ENCODE results near the gene ACSS3. TPM values are rescaled to one million over a fixed set of nuclear protein-coding genes. Genes with fewer than 3 reads are reported as not detected.

The ACSS3 gene
- total RNA-seq, 6 experiments from 2014 or later: 39.7 to 112 (median 56.5) TPM

DNA sequence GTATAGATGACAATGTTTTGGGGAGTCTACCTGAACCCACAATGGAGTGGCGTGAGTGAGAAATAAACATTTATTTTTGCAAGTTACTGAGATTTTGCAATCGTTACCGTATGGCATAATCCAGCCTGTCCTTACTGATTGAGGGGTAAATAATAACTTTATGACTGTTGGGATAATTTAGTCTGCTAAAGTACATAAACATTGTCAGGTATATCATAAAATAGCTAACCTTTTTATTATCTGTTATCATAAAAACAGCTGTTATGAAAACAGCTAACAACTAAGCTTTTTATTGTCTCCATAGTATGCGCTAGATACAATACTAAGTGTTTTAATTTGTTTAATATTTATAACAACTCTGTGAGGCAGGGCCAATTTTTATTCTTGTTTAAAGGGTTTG is 10.3 kb downstream of the ACSS3 start:
- WGBS (ENCODE audit: insufficient coverage, low coverage, low lambda C conversion rate, missing lambda C conversion rate): 61% methylated on average over 4 of the region's 4 CpGs
- Histone ChIP-seq H3K9me3 (no peaks in the 10 kb centered on the region), H3K27me3 (no peaks in the 10 kb centered on the region), H3K4me3 (no peak overlapping the region), H3K4me1 (peaks cover 0 to 27% (median 12%) of the 10 kb centered on the region in 4 donors), H3K36me3 (no peaks in the 10 kb centered on the region), H3K27ac (peak overlapping the region in 1 of 3 donors; percentile 6)
- TF ChIP-seq POLR2A (IDR thresholded peaks at IDR 0.05): no peak
- TF ChIP-seq, protein P1, sequence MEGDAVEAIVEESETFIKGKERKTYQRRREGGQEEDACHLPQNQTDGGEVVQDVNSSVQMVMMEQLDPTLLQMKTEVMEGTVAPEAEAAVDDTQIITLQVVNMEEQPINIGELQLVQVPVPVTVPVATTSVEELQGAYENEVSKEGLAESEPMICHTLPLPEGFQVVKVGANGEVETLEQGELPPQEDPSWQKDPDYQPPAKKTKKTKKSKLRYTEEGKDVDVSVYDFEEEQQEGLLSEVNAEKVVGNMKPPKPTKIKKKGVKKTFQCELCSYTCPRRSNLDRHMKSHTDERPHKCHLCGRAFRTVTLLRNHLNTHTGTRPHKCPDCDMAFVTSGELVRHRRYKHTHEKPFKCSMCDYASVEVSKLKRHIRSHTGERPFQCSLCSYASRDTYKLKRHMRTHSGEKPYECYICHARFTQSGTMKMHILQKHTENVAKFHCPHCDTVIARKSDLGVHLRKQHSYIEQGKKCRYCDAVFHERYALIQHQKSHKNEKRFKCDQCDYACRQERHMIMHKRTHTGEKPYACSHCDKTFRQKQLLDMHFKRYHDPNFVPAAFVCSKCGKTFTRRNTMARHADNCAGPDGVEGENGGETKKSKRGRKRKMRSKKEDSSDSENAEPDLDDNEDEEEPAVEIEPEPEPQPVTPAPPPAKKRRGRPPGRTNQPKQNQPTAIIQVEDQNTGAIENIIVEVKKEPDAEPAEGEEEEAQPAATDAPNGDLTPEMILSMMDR (IDR thresholded peaks at IDR 0.05): no peak
- DNase-seq: no peak
- no peak for ATAC-seq
- intact Hi-C loops (cut with DNase I): no loop called here

DNA sequence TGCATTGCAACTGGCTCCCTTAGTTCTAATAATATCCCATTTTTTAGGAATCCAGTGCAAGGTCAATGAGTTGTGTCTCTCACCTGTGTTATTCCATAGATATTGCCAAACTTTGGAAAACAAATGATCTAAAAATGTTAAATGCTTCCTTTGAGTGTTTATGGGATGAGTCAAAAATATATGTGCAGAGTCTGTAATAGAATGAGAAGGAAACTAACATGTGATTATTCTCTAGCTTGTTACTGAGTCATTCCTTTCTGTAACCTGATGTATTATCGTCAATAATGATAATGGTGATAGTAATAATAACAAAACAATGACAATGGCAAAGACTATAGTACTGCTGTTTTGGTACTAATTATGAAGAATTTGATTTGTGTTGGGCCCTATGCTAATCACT is 11.5 kb downstream of the ACSS3 start:
- ATAC-seq: no peak
- H3K27ac ChIP-seq: no peak overlapping the region
- WGBS (ENCODE audit: insufficient coverage, low coverage, low lambda C conversion rate, missing lambda C conversion rate): 77% methylated on average over 1 of the region's 1 CpG
- no peak for DNase-seq
- no peaks in the 10 kb centered on the region for H3K27me3 ChIP-seq
- TF ChIP-seq, protein P1 (IDR thresholded peaks at IDR 0.05): no peak
- no peak for TF ChIP-seq POLR2A (IDR thresholded peaks at IDR 0.05)
- peaks cover 0 to 23% (median 10%) of the 10 kb centered on the region in 4 donors for H3K4me1 ChIP-seq
- H3K4me3 ChIP-seq: no peak overlapping the region
- no peaks in the 10 kb centered on the region for H3K9me3 ChIP-seq
- H3K36me3 ChIP-seq: no peaks in the 10 kb centered on the region
- intact Hi-C loops (cut with DNase I): no loop called here

DNA sequence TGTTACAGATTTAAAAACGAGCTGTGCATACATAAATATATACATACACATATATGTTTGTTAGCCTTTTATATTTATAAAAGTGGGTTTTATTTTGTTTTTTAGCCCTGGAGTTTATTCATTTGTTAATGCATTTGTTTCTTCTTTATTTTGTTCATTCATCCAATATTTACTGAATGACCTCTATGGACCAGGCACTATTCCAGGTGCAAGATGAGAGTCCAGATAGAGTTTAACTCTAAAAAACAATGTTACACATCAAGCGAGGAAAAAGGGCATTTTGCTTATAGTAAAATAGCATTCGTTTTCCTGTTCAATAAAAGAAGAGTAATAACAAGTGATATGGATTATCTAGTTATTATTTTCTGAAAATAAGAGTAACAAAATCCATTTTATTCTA is 14.2 kb downstream of the ACSS3 start:
- no peaks in the 10 kb centered on the region for H3K27me3 ChIP-seq
- ATAC-seq: peak; percentile 57 to 73 (median 67)
- no peak overlapping the region for H3K4me3 ChIP-seq
- no peak overlapping the region for H3K27ac ChIP-seq
- intact Hi-C loops (cut with DNase I): no loop called here
- WGBS (ENCODE audit: insufficient coverage, low coverage, low lambda C conversion rate, missing lambda C conversion rate): 37% methylated on average over 3 of the region's 3 CpGs
- no peaks in the 10 kb centered on the region for H3K9me3 ChIP-seq
- TF ChIP-seq, protein P1 (IDR thresholded peaks at IDR 0.05): no peak
- TF ChIP-seq POLR2A (IDR thresholded peaks at IDR 0.05): no peak
- H3K36me3 ChIP-seq: no peaks in the 10 kb centered on the region
- DNase-seq: no peak
- H3K4me1 ChIP-seq: peaks cover 0 to 19% (median 0%) of the 10 kb centered on the region in 4 donors

DNA sequence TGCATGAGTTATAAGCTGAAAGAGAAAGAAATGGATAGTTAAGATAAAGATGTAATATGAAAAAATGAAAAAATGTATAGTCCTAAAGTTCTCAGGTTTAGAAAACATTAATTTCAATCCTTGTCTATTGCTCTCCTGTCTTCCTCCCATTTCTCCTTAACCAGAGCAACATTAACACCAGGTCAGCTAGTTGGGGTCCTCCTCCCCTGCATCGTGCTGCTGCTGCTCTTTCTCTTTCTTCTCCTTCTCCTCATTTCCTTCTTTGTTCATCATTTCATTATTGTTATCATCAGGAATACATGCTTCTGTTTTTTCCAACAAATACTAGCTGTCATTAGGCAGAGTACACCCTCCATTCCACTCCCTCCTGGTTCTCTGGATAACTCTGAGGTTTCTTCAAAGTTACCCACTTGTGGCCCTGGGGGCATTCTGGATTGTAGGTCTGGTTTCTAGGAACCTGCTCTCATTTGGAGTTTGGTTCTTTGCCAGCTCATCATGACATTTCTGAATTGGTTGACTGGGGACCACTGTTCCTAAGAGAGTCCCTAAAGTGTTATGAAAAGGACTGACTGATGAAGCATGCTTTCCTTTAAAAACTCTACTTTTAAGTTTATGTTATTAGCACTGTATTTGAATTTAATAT is 17.0 kb downstream of the ACSS3 start:
- DNase-seq (no peak), ATAC-seq (no peak)
- 83% methylated on average over 1 of the region's 1 CpG for WGBS (ENCODE audit: insufficient coverage, low coverage, low lambda C conversion rate, missing lambda C conversion rate)
- TF ChIP-seq, protein P1 (IDR thresholded peaks at IDR 0.05): no peak
- no peak for TF ChIP-seq POLR2A (IDR thresholded peaks at IDR 0.05)
- no peaks in the 10 kb centered on the region for H3K36me3 ChIP-seq
- intact Hi-C loops (cut with DNase I): no loop called here
- H3K9me3 ChIP-seq: no peaks in the 10 kb centered on the region
- peaks cover 0 to 13% (median 0%) of the 10 kb centered on the region in 4 donors for H3K4me1 ChIP-seq
- no peak overlapping the region for H3K4me3 ChIP-seq
- H3K27ac ChIP-seq: no peak overlapping the region
- H3K27me3 ChIP-seq: no peaks in the 10 kb centered on the region
